Activated CD4-positive, alpha-beta memory T cell treated with anti-CD3 and anti-CD28 coated beads for 36 hours (primary cell): ENCODE results near the gene RGS7. TPM values are rescaled to one million over a fixed set of nuclear protein-coding genes. Genes with fewer than 3 reads are reported as not detected.
"Not testable (repeated sequence)": the region's sequence is repeated elsewhere in the genome, so short reads cannot be mapped to it uniquely, and the experiment has no call there.

Source experiments
- CTCF ChIA-PET: fragments of 350-600 bp; sonication (Branson Sonifier 250); formaldehyde crosslinking; loops from one replicate; lab custom pipeline; 2021; ENCODE audit warnings: antibody characterized with exemption, inconsistent platforms; lab: Charles Lee
- POLR2A ChIA-PET: fragments of 350-600 bp; sonication (Branson Sonifier 250); formaldehyde crosslinking; loops from one replicate; lab custom pipeline; 2021; ENCODE audit warnings: antibody characterized with exemption; lab: Charles Lee
- DNase-seq: peaks from one replicate; pipeline ENCODE4 v3.0.0-alpha.2; 2020
- H3K27ac Mint-ChIP-seq: one replicate; pipeline ENCODE4 v1.8.0; 2021; ENCODE audit warnings: mixed read lengths
- H3K27me3 Mint-ChIP-seq: one replicate; pipeline ENCODE4 v1.8.0; 2021; ENCODE audit warnings: mixed read lengths
- H3K36me3 Mint-ChIP-seq: one replicate; pipeline ENCODE4 v1.8.0; 2021; ENCODE audit warnings: mixed read lengths
- H3K4me1 Mint-ChIP-seq: one replicate; pipeline ENCODE4 v1.8.0; 2021; ENCODE audit warnings: low read depth, mixed read lengths
- H3K4me3 Mint-ChIP-seq: one replicate; pipeline ENCODE4 v1.8.0; 2021; ENCODE audit warnings: mild to moderate bottlenecking, mixed read lengths
- H3K9me3 Mint-ChIP-seq: one replicate; pipeline ENCODE4 v1.8.0; 2021; ENCODE audit warnings: mixed read lengths
- intact Hi-C: fragments of 100-400 bp; cut with micrococcal nuclease; formaldehyde crosslinking; loops from one replicate; pipeline ENCODE4 v1.15.1; 2023
- total RNA-seq, 2 experiments: library from RNA; stranded (reverse); gene quantifications; one replicate each; pipeline ENCODE4 v1.2.3, GENCODE V29; 2021

RGS7 gene
- total RNA-seq, 2 experiments from 2014 or later = not detected

DNA sequence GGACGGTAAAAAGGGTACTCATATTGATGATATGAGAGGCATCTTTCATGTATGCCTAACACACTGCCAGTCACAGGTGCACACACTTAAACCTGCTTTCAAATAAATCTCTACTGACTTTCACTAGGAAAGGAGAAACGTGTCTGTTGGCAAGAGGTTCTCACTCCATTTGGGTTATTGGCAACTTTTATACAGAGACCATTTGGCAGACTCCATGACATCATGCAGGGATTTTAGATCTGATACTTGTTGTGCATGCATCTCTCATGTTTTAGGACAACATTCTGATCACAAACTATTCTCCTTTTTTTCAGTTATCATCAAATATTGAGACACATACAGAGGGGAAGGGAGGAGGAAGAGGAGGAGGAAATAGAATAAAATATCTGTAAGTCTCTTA is 31.5 kb downstream of the RGS7 start:
- intact Hi-C loops = no loop called here
- Mint-ChIP-seq H3K36me3 (no peaks in the 10 kb centered on the region), H3K9me3 (no peaks in the 10 kb centered on the region), H3K4me1 (no peaks in the 10 kb centered on the region), H3K4me3 (no peak overlapping the region), H3K27ac (no peak overlapping the region), H3K27me3 (no peaks in the 10 kb centered on the region)
- DNase-seq = no peak
- POLR2A ChIA-PET = no interaction called here
- CTCF ChIA-PET = no interaction called here

DNA sequence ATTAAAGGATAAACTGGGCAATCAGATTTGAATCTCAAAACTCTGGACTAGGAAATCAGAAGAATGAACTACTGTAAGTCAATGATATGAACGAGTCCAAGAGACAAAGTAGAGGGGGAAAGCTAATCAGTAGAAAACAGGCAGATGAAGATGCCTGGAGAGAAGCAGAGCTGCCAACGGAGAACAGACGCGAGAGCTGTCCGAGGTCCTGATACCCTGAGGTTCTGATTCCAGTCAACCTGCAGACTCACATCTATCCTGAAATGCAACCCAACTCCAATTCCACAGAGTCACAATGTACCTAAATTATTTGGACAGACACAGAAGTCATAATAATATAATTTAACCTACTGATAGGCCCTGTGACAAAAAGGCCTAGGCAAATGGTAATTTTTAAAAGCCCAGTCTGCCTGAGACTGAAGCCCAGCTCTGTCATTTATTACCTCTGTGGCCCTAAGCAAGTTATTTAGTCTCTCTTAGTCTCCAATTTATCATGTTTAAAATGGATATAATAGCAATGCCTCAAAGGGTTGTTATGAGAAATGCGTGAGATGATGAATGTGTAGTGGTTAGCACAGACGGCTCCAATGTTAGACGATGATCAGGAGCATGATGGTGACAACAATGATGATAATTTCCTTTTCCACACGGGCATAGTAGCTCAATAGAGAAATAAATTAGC is 33.4 kb downstream of the RGS7 start:
- intact Hi-C loops = no loop called here
- Mint-ChIP-seq H3K27ac (no peak overlapping the region), H3K36me3 (no peaks in the 10 kb centered on the region), H3K4me1 (no peaks in the 10 kb centered on the region), H3K27me3 (no peaks in the 10 kb centered on the region), H3K9me3 (no peaks in the 10 kb centered on the region), H3K4me3 (no peak overlapping the region)
- CTCF ChIA-PET = no interaction called here
- peak; percentile 29 for DNase-seq
- POLR2A ChIA-PET = interaction anchor here (0.6 kb wide), 1 partner anchor 436 kb away, joined by 3 read pairs; no protein-coding TSS in a partner anchor

DNA sequence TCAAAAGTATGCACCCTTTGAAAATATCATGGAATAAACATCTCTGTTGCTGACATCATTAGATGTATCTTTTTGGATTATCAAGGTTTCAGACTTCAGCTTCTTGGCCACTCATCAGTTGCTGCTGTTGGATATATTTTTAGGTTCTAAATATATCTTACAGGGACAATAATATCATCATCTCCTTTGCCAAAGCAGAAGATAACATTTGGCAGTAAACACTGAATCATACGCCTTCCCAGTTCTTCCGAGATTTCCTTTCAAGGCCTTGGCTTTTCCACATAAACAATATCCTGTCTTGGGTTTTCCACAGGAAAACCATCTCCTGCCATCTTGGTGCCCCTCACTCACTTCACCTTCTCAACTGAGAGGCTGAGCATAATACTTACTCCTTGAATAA is 39.3 kb downstream of the RGS7 start:
- ChIA-PET POLR2A (interaction anchor here (0.6 kb wide), 1 partner anchor 12 kb away, joined by 4 read pairs; no protein-coding TSS in a partner anchor), CTCF (no interaction called here)
- intact Hi-C loops = no loop called here
- DNase-seq = no peak
- no peaks in the 10 kb centered on the region for H3K27me3 Mint-ChIP-seq
- H3K27ac Mint-ChIP-seq = no peak overlapping the region
- no peaks in the 10 kb centered on the region for H3K4me1 Mint-ChIP-seq
- no peaks in the 10 kb centered on the region for H3K9me3 Mint-ChIP-seq
- no peaks in the 10 kb centered on the region for H3K36me3 Mint-ChIP-seq
- no peak overlapping the region for H3K4me3 Mint-ChIP-seq

DNA sequence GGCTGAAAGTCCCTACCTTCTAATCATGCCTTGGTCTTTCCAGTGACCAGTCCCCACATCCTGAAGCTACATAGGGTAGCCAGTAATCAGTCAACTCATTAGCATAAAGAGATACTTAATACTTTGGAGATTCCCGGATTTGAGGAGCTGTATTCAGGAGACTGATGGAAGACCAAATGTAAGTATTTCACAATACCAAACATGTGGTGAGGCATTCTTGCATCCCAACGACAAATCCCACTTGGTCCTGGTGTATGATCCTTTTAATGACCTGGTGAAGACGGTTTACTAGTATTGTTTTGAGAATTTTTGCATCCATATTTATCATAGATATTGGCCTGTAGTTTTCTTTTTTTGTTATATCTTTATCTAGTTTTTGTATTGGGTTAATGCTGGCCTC is 40.6 kb downstream of the RGS7 start:
- Mint-ChIP-seq H3K27ac (no peak overlapping the region), H3K9me3 (no peaks in the 10 kb centered on the region), H3K4me1 (no peaks in the 10 kb centered on the region), H3K27me3 (no peaks in the 10 kb centered on the region), H3K4me3 (no peak overlapping the region), H3K36me3 (no peaks in the 10 kb centered on the region)
- POLR2A ChIA-PET = no interaction called here
- intact Hi-C loops = no loop called here
- CTCF ChIA-PET = no interaction called here
- DNase-seq = no peak

DNA sequence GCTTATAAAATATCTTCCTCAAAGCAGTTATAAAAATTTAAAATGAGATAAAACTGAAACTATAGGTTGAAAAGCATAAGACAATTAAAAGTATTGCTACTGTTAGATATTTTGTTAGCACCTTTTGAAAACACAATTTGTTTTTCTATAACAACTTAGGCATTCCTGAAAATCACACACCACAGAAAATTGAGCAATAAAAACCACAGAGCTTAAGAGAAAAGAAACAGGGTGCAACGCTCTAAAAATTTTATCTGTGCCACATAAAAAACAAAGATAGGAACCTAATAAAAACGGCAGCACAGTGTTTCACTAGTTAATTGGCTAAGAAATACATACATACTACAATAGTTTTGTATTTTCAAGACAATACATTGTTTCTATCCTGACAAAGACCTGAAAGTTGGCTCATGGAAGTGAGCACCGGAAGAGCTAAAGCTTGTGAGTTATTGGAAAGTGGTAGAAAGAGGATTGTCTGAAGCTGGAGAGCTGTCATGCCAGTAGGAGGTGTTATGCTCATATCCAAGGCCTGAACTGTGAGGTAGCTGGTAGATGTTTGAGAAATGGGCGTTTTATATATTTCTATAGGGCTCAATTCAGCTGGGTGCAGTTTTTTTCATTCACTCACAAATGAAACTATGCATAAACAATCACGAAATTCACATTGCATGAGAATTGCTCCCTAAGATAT is 45.8 kb downstream of the RGS7 start:
- ChIA-PET CTCF (no interaction called here), POLR2A (no interaction called here)
- Mint-ChIP-seq H3K9me3 (no peaks in the 10 kb centered on the region), H3K4me1 (no peaks in the 10 kb centered on the region), H3K36me3 (no peaks in the 10 kb centered on the region), H3K27ac (no peak overlapping the region), H3K27me3 (no peaks in the 10 kb centered on the region), H3K4me3 (no peak overlapping the region)
- intact Hi-C loops = no loop called here
- DNase-seq = no peak

DNA sequence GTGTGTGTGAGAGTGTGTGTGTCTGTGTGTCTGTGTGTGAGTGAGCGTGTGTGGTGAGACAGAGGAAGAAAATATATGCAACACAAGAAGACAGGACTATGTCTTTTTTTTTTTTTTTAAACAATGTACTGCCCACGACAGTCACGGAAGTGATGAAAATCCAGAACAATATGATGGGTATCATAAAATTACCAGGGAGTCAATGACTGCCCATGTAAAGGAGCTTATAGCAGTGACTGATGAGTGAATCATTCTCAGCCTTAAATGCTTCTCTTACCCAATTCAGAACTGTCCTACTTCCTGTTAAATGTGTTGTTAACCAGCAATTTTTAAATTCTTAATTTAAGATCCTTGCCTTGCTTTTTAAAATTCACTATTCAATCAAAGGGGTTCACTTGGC is 46.6 kb downstream of the RGS7 start:
- Mint-ChIP-seq H3K36me3 (no peaks in the 10 kb centered on the region), H3K27ac (no peak overlapping the region), H3K9me3 (no peaks in the 10 kb centered on the region), H3K4me1 (no peaks in the 10 kb centered on the region), H3K4me3 (no peak overlapping the region), H3K27me3 (no peaks in the 10 kb centered on the region)
- ChIA-PET POLR2A (no interaction called here), CTCF (no interaction called here)
- intact Hi-C loops = no loop called here
- DNase-seq = no peak

DNA sequence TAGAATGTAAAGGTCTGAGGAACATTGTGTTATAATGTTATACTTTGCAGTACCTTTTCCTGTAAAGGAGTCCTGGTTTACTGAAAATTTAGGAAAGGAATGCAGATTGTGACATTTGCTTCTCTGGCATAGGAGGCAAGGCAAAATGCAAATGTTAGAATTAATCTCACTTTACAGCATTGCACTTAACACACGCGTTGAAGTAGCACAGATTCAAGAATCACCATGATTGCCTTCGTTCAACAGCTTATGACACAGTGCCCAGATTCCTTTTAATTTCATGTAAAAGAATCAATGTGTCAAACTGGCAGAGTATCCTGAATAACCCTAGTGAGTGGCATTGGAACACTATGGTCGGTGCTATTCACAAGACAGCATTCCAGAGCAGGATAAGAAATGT is 47.4 kb downstream of the RGS7 start:
- H3K36me3 Mint-ChIP-seq = no peaks in the 10 kb centered on the region
- no peak overlapping the region for H3K27ac Mint-ChIP-seq
- intact Hi-C loops = no loop called here
- H3K4me3 Mint-ChIP-seq = no peak overlapping the region
- H3K9me3 Mint-ChIP-seq = no peaks in the 10 kb centered on the region
- no peak for DNase-seq
- POLR2A ChIA-PET = no interaction called here
- CTCF ChIA-PET = no interaction called here
- H3K4me1 Mint-ChIP-seq = no peaks in the 10 kb centered on the region
- no peaks in the 10 kb centered on the region for H3K27me3 Mint-ChIP-seq

DNA sequence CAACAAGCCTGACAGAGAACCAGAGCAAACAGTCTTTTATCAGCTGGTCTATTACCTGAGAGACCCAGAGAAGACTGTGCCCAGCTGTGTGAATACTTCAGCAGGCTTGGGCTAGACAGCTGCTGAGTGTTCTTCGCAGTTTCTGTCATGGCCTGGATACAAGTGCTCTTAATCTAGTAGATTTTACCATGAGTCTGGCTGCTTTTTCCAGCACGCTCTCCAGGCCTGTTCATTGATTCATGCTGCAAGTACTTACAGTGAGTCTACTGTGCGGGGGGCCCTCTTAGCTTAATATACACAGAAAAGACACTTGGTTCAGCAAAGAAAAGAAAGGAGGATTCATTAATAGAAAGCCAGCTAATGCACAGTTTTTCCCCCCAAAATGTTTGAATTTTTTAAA is 48.5 kb downstream of the RGS7 start:
- Mint-ChIP-seq H3K36me3 (no peaks in the 10 kb centered on the region), H3K27me3 (no peaks in the 10 kb centered on the region), H3K4me3 (no peak overlapping the region), H3K4me1 (no peaks in the 10 kb centered on the region), H3K9me3 (peaks cover 8% of the 10 kb centered on the region), H3K27ac (no peak overlapping the region)
- no peak for DNase-seq
- CTCF ChIA-PET = no interaction called here
- POLR2A ChIA-PET = no interaction called here
- intact Hi-C loops = no loop called here

DNA sequence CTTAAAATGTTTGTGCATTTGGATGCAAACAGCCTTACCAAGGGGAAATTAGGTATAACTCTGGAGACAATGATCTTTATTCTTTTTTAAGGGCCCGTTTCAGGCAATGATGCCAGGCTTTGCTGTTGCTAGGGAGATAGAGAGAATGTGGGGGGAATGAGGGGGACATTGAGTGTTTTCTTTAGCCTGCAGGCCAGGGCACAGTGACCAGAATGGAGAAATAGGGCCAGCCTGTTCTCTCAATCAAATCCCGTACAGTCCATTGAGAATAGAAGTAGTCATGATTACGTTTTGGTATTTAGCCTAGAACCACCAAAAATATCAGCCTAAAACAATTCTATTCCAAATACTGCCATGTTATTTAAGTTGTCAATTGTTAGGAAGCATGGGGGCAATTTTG is 49.0 kb downstream of the RGS7 start:
- Mint-ChIP-seq H3K9me3 (peaks cover 12% of the 10 kb centered on the region), H3K27me3 (no peaks in the 10 kb centered on the region), H3K27ac (no peak overlapping the region), H3K4me1 (no peaks in the 10 kb centered on the region), H3K4me3 (no peak overlapping the region), H3K36me3 (no peaks in the 10 kb centered on the region)
- ChIA-PET CTCF (no interaction called here), POLR2A (no interaction called here)
- intact Hi-C loops = no loop called here
- DNase-seq = no peak

DNA sequence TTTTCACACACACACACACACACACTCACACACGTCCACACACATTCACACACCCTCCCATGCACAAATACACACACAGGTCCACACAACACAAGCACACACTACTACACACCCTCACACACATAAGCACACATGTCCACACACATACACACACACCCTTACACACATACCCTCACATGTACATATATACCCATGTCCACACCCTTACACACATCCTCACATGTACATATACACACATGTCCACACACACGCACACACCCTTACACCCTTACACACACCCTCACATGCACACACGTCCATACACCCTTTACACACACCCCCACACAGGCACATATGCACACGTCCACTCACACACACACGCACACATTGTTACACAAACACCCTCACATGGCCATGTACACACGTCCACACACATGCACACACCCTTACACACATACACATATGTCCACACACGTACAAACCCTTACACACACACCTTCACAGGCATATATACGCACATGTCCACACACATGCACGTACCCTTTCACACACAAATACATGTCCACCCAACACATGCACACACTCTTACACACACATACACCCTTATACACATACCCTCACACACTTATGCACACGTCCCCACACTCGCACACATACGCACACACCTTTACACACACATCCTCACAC is 50.7 kb downstream of the RGS7 start:
- CTCF ChIA-PET = no interaction called here
- intact Hi-C loops = no loop called here
- POLR2A ChIA-PET = no interaction called here
- peaks cover 16% of the 10 kb centered on the region for H3K9me3 Mint-ChIP-seq
- H3K27me3 Mint-ChIP-seq = no peaks in the 10 kb centered on the region
- H3K27ac Mint-ChIP-seq = no peak overlapping the region
- no peak for DNase-seq
- no peaks in the 10 kb centered on the region for H3K4me1 Mint-ChIP-seq
- no peaks in the 10 kb centered on the region for H3K36me3 Mint-ChIP-seq
- H3K4me3 Mint-ChIP-seq = no peak overlapping the region

DNA sequence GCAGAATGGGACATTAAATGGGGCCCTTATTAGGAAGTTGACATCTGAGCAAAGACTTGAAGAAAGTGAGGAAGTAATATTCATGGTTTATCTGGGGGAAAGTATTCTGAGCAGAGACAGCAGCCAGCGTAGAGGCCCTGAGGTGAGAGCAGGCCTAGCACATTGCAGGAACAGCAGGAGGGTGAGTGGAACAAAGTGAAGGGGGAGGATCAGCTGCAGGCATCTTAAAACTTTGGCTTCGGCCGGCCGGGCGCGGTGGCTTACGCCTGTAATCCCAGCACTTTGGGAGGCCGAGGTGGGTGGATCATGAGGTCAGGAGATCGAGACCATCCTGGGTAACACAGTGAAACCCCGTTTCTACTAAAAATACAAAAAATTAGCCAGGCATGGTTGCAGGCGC is 55.0 kb downstream of the RGS7 start:
- H3K27ac Mint-ChIP-seq, DNase-seq, H3K27me3 Mint-ChIP-seq, CTCF ChIA-PET, H3K4me1 Mint-ChIP-seq, H3K36me3 Mint-ChIP-seq, intact Hi-C loops, POLR2A ChIA-PET, H3K4me3 Mint-ChIP-seq: not testable (repeated sequence)
- peaks cover 17% of the 10 kb centered on the region for H3K9me3 Mint-ChIP-seq

DNA sequence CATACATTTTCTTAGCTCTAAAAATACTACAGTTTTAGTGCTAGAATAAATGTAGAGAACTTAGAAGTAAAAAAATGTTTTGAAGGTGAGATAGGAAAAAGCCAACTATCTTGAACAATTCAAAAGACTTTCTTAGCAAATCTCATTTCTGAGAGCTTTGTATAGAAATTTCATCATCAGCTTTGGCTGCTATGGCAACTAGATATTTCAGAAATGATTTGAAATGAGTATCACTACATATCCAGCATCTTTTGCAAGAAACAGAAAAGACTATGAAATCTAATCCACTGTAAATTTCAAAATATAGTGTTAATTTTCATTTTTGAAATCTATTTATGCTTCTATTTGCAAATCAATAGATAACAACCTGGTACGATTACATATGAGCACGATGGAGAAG is 57.7 kb downstream of the RGS7 start:
- Mint-ChIP-seq H3K36me3 (no peaks in the 10 kb centered on the region), H3K9me3 (peaks cover 15% of the 10 kb centered on the region), H3K27me3 (no peaks in the 10 kb centered on the region), H3K4me1 (no peaks in the 10 kb centered on the region), H3K4me3 (no peak overlapping the region), H3K27ac (no peak overlapping the region)
- intact Hi-C loops = no loop called here
- ChIA-PET POLR2A (no interaction called here), CTCF (no interaction called here)
- no peak for DNase-seq
